HG03060 (cell line): ENCODE measurements around the gene ZC3H15.

Experiments
- ATAC-seq: cut with Tn5 transposase; IDR thresholded peaks from one replicate; pipeline ENCODE4 v1.9.1; 2021; ENCODE audit warnings: low read depth, moderate number of reproducible peaks; ENCODE audit not compliant: unreplicated experiment

Gene ZC3H15

DNA sequence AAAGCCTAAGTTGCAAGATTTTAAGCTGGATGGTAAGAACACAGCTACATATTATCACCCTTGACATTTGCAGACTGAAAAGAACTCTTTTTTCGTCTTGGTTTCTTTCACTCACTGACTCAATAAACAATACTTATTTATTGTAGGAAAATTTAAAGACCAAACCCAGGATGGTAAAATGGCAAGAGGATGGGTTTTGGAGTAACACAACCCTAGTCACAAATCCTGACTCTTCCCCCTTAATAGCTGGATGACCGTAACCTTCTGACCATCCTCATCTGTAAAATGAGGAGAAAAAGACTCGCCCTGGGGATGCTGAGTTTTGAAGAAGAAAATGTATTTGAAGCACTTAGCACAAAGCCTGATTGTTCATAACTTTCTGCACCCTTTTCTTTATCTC is 48.3 kb downstream of the ZC3H15 start:
- ATAC-seq: no peak

DNA sequence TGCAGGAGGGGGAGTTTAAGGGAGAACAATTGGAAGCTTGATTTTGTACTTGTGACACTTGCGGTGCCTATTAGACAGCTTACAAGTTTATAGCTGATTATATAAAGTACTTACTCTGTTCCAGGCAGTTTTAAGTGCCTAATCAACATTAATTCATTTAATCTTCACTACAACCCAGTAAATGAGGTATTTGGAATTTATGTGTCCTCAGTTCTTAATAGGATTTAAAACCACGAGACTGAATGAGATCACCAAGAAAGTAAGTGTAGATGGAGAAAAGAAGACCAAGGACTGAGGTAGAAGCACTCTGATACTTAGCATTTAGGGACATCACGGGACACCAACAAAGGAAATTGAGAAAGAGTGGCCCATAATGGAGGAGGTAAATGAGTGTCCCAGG is 49.8 kb downstream of the ZC3H15 start:
- no peak for ATAC-seq

DNA sequence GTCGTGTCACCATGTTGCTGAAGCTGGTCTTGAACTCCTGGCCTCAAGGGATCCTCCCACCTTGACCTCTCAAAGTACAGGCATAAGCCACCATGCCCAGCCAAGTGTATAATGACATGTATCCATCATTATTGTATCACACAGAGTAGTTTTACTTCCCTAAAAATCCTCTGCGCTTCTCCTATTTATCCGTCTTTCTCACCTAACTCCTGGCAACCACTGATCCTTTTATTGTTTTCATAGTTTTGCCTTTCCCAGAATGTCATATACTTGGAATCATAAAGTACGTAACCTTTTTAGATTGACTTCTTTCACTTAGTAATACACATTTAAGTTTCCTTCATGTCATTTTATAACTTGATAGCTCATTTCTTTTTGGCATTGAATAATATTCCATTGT is 51.0 kb downstream of the ZC3H15 start:
- ATAC-seq: no peak

DNA sequence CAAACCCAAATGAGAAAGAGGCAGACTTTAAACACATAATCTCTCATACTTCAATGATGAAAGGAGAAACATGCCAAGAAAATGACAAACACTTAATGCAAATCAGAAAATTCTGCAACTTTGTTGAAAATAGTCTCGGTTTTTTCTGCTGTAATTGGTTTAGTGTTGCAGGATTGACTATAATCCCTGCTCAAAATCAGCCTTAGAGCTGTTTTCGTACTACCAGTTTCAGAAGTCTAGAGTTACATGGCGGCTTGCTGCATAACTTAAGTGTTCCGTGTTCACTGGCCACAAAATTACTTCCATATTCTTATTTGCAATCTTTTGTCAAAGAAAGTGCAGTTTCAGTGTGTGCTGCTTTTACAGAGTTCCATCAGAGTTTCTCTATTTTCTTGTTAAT is 54.9 kb downstream of the ZC3H15 start:
- no peak for ATAC-seq

DNA sequence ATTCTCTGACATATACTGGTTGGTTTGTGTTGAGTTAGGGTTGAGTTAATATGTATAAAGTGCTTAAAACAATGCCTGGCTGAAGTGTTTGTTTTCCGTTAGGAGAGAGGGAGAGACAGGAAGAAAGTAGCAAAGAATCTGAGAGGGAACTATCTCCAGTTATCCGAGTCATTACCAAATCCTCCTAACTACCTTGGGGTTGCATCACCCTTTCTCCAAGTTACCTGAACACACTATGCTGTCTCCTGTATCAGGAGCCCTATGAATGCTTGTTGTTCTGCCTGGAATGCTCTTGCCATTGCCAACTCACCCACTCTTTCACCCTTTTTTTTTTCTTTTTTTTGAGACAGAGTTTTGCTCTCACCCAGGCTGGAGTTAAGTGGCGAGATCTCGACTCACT is 55.9 kb downstream of the ZC3H15 start:
- no peak for ATAC-seq

DNA sequence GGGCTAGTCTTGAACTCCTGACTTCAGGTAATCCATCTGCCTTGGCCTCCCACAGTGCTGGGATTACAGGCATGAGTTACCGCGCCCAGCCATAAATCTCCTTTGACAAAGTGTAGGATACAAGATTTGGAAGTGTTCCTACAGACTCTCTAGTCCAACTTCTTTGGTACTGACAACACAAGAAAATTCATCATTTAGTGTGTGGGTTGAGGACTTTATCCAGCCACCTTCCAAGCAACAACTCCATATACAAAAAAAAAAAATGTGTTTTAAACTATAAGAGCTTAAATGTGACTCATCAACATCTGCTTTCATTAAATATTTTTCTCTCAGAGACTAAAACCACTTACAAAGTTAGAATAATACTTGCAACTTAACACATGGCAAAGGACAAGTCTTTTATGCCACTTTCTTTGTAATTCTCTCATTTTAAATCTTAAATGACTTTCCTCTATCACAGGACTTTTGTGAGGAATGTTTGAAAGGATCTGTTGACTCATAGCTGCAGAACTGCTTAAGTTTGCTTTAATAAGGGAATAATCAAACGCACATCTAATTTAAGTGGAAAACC is 57.6 kb downstream of the ZC3H15 start:
- ATAC-seq: no peak

DNA sequence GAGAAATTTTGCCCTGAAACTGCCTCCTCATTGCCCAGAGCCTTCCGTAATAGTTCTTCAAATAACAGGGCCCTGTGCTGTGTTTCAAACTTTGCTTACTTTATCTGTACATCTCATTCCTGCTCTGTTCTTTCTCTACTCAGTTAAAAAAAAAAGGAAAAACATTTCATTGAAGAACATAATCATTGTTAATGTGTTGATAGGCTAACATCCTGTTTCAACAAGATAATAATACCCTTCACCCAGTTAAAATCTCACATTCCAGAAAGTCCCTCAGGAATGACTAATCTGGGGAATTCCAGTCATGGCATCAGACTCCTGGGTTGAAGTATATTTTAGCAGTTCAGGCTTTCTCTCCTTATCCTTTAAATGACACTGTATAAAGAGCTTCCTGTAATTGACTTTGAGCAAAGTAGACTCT is 58.2 kb downstream of the ZC3H15 start:
- no peak for ATAC-seq

DNA sequence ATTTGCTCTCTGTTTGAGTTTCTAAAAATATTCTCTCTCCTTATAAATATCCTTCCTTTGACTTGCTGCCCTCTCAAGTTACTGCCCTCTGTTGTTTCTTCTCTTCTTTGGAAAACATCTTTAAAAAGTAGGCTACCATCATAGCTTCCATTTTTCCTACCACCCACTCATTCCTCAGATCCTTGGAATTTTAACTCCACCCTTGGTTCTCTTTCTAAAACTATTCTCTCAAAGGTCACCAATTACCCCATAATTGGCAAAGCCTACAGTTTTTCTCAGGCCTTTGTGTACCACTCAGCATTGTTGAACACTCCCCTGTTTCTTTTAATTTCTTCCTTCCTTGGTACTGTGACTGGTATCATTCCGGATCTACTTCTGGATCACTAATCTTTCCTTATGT is 60.8 kb downstream of the ZC3H15 start:
- no peak for ATAC-seq

DNA sequence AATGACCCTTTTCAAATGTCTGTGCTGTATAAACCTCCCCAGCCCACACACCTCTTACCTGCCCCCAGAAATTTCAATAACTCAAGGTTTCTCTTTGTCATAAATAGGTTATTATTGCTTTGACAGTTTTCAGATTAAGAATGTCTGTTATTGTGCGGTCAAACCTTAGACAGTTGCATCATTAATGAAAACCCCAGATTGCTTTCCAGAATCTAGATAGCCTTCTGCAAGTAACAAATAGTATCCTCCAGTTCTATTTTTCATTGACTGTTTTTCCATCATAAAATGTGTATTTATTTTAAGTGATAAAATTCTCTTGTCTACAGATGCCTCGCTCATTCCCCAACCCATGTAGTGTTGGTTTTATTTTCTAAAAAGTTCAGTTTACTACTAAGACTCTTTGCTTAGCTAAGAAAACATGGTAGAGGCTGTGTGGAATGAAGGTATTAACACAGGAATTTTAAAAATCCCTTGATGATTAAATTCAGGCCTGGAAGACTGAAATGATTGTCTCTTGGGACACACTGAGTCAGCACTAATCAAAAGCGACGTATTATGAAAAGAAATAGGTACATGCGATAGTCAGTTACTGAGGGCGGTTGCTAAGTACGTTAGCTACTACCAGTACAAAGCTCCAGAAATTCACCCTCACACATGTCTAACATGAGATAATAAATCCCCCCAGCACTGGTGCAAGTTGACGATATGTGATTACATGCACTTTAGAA is 65.4 kb downstream of the ZC3H15 start:
- ATAC-seq: no peak

DNA sequence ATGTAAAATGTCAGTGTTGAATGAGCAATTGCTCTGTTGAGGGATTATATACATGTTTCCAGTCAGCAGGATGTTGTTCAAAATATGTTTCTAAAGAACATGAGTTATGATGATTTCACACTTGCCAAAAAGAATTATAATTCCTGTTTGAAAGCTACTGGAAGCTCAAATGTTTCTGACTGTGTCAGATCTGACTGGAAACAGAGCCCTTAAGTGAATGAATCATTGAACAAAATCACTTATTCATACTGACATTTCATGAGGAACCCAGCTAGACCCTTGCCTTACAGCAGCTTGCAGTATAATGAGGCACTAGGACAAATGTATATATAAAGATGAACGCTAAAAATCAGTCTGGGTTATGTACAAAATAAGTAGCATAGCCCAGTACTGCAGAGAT is 68.4 kb downstream of the ZC3H15 start:
- ATAC-seq: no peak

DNA sequence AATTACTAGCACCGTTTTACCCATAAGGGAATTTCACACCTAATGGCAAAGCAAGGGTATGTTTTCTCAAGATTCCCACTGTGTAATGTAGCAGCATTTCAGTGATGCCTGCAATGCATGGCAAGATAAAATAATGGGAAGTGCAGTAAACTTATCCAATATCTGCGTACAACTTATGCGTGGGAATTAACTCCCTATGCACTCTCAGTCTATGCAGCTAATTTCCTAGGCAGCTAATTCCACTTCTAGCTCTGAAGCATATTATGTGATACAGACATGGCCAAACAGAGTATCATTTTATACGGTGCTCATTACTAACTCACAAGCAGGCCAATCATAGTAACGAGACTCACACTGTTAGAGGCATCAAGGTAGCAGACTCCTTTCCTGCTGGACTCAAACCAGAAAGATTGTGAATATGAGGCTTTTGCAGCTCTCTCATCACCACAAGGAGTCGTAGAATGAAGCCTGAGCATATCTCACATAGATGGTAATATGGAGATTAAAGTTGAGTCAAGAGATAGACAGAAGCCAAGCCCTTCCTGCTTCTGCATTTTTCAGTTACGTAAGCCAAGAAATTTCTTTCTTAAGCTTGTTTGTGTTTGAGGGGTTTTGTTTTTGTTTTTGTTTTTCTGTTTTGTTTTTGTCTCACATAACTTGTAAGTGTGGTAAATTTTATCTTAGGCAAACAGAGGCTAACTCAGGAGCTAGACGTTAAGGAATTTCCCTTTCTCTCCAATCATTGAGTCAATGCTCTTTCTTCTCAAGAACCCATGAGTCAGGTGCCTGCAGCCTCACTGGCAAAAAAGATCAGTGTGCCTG is 69.0 kb downstream of the ZC3H15 start:
- ATAC-seq: no peak

DNA sequence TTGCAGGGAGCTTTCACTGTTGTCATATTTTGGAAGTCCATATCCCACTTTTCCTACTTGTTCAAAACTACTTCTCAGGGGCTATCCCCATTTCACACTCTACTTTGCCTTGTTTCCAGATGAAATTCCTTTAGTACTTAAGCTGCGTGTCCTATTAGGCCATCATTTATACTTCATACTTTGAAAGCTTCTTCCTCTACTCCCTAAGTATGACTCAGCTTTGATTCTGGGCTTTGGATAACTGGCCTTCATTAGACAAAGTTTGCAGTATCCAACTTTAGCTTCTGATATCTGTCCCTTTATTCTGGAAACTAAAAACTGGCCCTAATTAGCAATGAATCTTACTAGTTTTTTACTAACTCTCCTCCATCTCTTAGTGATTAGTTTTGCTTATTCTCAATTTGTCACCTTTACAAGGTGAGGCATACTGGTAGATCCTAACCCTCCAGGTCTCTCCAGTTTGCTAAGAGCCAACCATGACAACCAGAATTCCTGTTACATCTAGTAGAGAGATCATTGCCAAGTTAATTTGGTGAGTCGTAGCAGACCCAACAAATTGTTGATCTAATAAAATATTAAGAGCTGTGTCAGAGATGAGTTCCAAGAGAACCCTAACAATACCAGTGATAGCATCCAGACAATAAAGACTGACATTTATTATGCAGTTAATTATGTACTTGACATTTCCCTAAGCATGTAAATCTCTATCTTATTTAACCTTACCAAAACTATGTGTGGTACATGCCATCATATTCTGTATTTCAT is 72.6 kb downstream of the ZC3H15 start:
- no peak for ATAC-seq
